HG02623 (cell line): ENCODE data around the gene ATP4B.
"Not testable (repeated sequence)": the region's sequence is repeated elsewhere in the genome, so short reads cannot be mapped to it uniquely, and the experiment has no call there.

Source experiments
- ATAC-seq: cut with Tn5 transposase; IDR thresholded peaks from one replicate; pipeline ENCODE4 v1.9.1; 2021; ENCODE audit warnings: moderate library complexity; ENCODE audit not compliant: unreplicated experiment

Gene ATP4B

GRCh38 chr13:113625965-113626721, 31.9 kb downstream of the ATP4B start:
- no peak for ATAC-seq

GRCh38 chr13:113624640-113625304, 33.2 kb downstream of the ATP4B start:
- not testable (repeated sequence) for ATAC-seq

GRCh38 chr13:113624235-113624587, 33.8 kb downstream of the ATP4B start:
- no peak for ATAC-seq

- no peak for ATAC-seq
Measured at GRCh38 chr13:113623491-113624234, 34.3 kb downstream of the ATP4B start.

- ATAC-seq = no peak
Measured at GRCh38 chr13:113622791-113623490, 35.1 kb downstream of the ATP4B start.

GRCh38 chr13:113621986-113622550, 35.9 kb downstream of the ATP4B start:
- not testable (repeated sequence) for ATAC-seq

- not testable (repeated sequence) for ATAC-seq
Measured at GRCh38 chr13:113621498-113621897, 36.5 kb downstream of the ATP4B start.

- ATAC-seq = no peak
Measured at GRCh38 chr13:113621046-113621445, 37.0 kb downstream of the ATP4B start.

- ATAC-seq = no peak
Measured at GRCh38 chr13:113620036-113620796, 37.8 kb downstream of the ATP4B start.

- no peak for ATAC-seq
Measured at GRCh38 chr13:113618455-113618854, 39.5 kb downstream of the ATP4B start.

GRCh38 chr13:113617961-113618360, 40.0 kb downstream of the ATP4B start:
- ATAC-seq = no peak

- ATAC-seq = no peak
Measured at GRCh38 chr13:113616991-113617749, 40.8 kb downstream of the ATP4B start.

- ATAC-seq = no peak
Measured at GRCh38 chr13:113616281-113616906, 41.6 kb downstream of the ATP4B start.

GRCh38 chr13:113613789-113614379, 44.1 kb downstream of the ATP4B start:
- ATAC-seq = no peak

GRCh38 chr13:113612607-113613006, 45.4 kb downstream of the ATP4B start:
- ATAC-seq = no peak

- ATAC-seq = no peak
Measured at GRCh38 chr13:113611996-113612395, 46.0 kb downstream of the ATP4B start.

GRCh38 chr13:113610266-113610665, 47.7 kb downstream of the ATP4B start:
- ATAC-seq = no peak

GRCh38 chr13:113609616-113610015, 48.4 kb downstream of the ATP4B start:
- ATAC-seq = no peak
